Parathyroid adenoma (tissue), 2 donors: Measurements from ENCODE around the gene CRYBB3.

Experiments
- H2AFZ ChIP-seq: fragments of 300-600 bp; sonication (generic); one replicate; pipeline ENCODE4 v1.7.0; 2017; ENCODE audit warnings: antibody characterized with exemption, mild to moderate bottlenecking
- H3K27ac ChIP-seq: fragments of 300-600 bp; sonication (generic); one replicate; pipeline ENCODE4 v1.7.0; 2017
- H3K27me3 ChIP-seq: fragments of 300-600 bp; sonication (generic); one replicate; pipeline ENCODE4 v1.7.0; 2017; ENCODE audit warnings: low read length; ENCODE audit not compliant: control insufficient read depth, insufficient read depth
- H3K36me3 ChIP-seq: fragments of 300-600 bp; sonication (generic); one replicate; pipeline ENCODE4 v1.7.0; 2017; ENCODE audit warnings: low read length; ENCODE audit not compliant: control insufficient read depth, insufficient read depth
- H3K4me1 ChIP-seq: fragments of 300-600 bp; sonication (generic); one replicate; pipeline ENCODE4 v1.7.0; 2017; ENCODE audit warnings: control low read depth
- H3K4me2 ChIP-seq: fragments of 300-600 bp; sonication (generic); one replicate; pipeline ENCODE4 v1.7.0; 2017; ENCODE audit warnings: low read length
- H3K4me3 ChIP-seq: fragments of 300-600 bp; sonication (generic); one replicate; pipeline ENCODE4 v1.7.0; 2017; ENCODE audit warnings: low read depth, low read length
- H3K79me2 ChIP-seq: fragments of 300-600 bp; sonication (generic); one replicate; pipeline ENCODE4 v1.7.0; 2017; ENCODE audit warnings: control low read depth
- H3K9ac ChIP-seq: fragments of 300-600 bp; sonication (generic); one replicate; pipeline ENCODE4 v1.7.0; 2017; ENCODE audit warnings: mild to moderate bottlenecking
- H3K9me3 ChIP-seq: fragments of 300-600 bp; sonication (generic); one replicate; pipeline ENCODE4 v1.7.0; 2017; ENCODE audit warnings: low read length; ENCODE audit not compliant: control insufficient read depth
- CTCF ChIP-seq: fragments of 300-600 bp; sonication (generic); IDR thresholded peaks from one replicate; pipeline ENCODE4 v1.7.0; 2017; ENCODE audit warnings: antibody characterized with exemption, mild to moderate bottlenecking
- donor health status: primary hyperparathyroidism.

CRYBB3 gene

GRCh38 chr22:25196326-25196725 lies 3.3 kb upstream of the CRYBB3 start:
- Histone ChIP-seq H3K4me1 (no peaks in the 10 kb centered on the region), H3K36me3 (no peaks in the 10 kb centered on the region), H3K79me2 (no peaks in the 10 kb centered on the region), H3K9me3 (no peaks in the 10 kb centered on the region), H3K27ac (no peak overlapping the region), H3K9ac (no peak overlapping the region), H3K27me3 (no peaks in the 10 kb centered on the region), H3K4me3 (no peak overlapping the region), H3K4me2 (no peak overlapping the region), H2AFZ (no peak overlapping the region)
- TF ChIP-seq CTCF, result no peak

- no peaks in the 10 kb centered on the region for H3K4me1 ChIP-seq
- H3K27me3 ChIP-seq, result no peaks in the 10 kb centered on the region
- no peak overlapping the region for H3K4me3 ChIP-seq
- TF ChIP-seq CTCF, result no peak
- H3K27ac ChIP-seq, result no peak overlapping the region
- H3K9ac ChIP-seq, result no peak overlapping the region
- H3K9me3 ChIP-seq, result no peaks in the 10 kb centered on the region
- no peaks in the 10 kb centered on the region for H3K36me3 ChIP-seq
- H2AFZ ChIP-seq, result no peak overlapping the region
- H3K79me2 ChIP-seq, result no peaks in the 10 kb centered on the region
- H3K4me2 ChIP-seq, result no peak overlapping the region
Observed at GRCh38 chr22:25197340-25197739, 2.3 kb upstream of the CRYBB3 start.

GRCh38 chr22:25200967-25201366 lies 1.3 kb downstream of the CRYBB3 start:
- Histone ChIP-seq H3K27me3 (no peaks in the 10 kb centered on the region), H3K79me2 (no peaks in the 10 kb centered on the region), H3K4me1 (no peaks in the 10 kb centered on the region), H3K9me3 (no peaks in the 10 kb centered on the region), H3K27ac (no peak overlapping the region), H2AFZ (no peak overlapping the region), H3K4me3 (no peak overlapping the region), H3K36me3 (no peaks in the 10 kb centered on the region), H3K9ac (no peak overlapping the region), H3K4me2 (no peak overlapping the region)
- TF ChIP-seq CTCF, result no peak

GRCh38 chr22:25201557-25202273 lies 2.1 kb downstream of the CRYBB3 start:
- Histone ChIP-seq H3K4me2 (no peak overlapping the region), H3K27ac (no peak overlapping the region), H2AFZ (no peak overlapping the region), H3K4me1 (no peaks in the 10 kb centered on the region), H3K27me3 (no peaks in the 10 kb centered on the region), H3K79me2 (no peaks in the 10 kb centered on the region), H3K36me3 (no peaks in the 10 kb centered on the region), H3K9me3 (no peaks in the 10 kb centered on the region), H3K4me3 (no peak overlapping the region), H3K9ac (no peak overlapping the region)
- TF ChIP-seq CTCF, result no peak

- Histone ChIP-seq H2AFZ (no peak overlapping the region), H3K9ac (no peak overlapping the region), H3K27ac (no peak overlapping the region), H3K36me3 (no peaks in the 10 kb centered on the region), H3K4me2 (no peak overlapping the region), H3K4me1 (no peaks in the 10 kb centered on the region), H3K27me3 (no peaks in the 10 kb centered on the region), H3K4me3 (no peak overlapping the region), H3K79me2 (no peaks in the 10 kb centered on the region), H3K9me3 (no peaks in the 10 kb centered on the region)
- peak; percentile 74 for TF ChIP-seq CTCF
Observed at GRCh38 chr22:25202290-25202921, 2.7 kb downstream of the CRYBB3 start.
